Stimulated activated CD8-positive, alpha-beta memory T cell treated with anti-CD3 and anti-CD28 coated beads, Interleukin-12 subunit alpha, Interleukin-12 subunit beta, amount 100 ng/mL, for 4 hours (primary cell): ENCODE data around the gene PDGFC.

Experiments used
- DNase-seq: peaks from one replicate; pipeline ENCODE4 v3.0.0-alpha.2; 2020; ENCODE audit warnings: low read depth

PDGFC gene

DNA sequence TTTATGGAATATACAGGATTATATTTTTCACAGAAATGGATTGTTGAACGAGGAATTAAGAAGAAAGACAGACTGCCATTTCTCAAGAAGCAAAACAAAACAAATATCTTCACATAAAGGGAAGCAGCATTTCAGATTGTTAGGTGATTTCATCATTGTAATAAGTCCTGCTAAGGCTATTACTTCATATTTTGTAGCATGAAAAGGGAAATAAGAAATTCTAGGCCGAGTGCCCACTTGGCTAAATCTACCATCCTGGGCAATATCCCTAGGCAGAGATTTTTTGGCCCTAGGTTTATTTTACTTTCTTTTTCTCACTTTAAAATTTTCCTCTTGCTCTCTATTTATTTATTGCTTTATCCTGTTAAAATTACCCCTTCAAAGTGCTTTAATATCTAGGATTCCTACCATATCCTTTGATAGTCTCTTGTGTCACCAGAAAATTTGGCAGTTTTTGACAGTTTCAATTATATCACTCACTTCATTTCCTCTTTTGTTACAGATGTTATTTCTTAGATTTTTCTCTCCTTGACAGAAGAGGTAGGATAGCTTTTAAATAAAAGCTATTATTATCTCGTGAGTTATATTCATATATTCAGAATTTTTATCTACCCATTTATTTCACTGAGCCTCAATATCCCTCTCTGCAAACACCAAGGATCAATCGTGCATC, 142.3 kb downstream of the PDGFC start:
- DNase-seq = no peak

DNA sequence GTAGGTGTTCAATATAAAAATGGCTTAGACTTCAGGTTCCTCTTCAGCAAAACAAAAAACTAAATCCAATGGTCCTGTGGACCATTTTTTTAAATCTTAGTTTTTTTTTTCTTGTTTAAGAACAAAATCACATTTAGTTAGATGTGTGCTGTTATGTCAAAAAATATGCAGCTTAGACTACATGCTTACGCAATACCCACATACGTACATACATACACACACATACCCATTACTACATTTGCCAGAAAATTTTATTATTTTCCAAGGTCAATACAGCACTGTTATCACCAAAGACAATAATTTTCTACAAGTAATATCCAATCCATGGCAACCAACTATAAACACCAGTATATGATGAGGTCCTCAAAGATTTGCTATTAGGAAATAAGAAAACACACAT, 144.1 kb downstream of the PDGFC start:
- no peak for DNase-seq

GRCh38 chr4:156825074-156825473, 146.5 kb downstream of the PDGFC start:
- no peak for DNase-seq

DNA sequence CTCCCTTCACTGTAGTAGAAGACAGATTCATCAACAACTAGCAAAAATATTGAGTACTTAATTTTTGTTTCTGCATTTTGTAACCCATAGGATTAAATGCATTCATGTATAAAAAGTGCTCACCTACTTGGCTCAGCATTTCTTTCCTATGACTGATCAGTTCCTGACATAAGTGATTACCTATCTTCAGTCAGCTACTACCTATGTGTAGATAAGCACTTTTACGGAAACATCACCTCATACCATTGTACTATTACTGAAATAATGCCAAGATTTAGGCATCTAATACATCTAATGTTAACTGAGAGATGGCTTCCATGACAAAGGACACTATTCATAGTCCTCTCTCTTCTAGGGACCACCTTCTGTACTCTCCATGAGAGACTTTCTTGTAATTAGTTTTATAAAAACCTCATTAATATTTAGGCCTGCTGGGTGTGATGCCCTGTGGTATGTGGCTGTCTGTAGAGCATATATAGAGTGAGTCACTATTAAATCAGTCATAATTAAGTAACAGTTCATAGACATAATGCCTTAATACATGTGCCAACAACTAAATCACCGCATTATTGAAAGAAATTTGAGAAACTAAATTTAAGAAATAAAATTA, 147.0 kb downstream of the PDGFC start:
- no peak for DNase-seq

GRCh38 chr4:156820931-156821330, 150.7 kb downstream of the PDGFC start:
- no peak for DNase-seq

- no peak for DNase-seq
These were observed 155.2 kb downstream of the PDGFC start for GRCh38 chr4:156816360-156816755.

GRCh38 chr4:156815717-156816359, 155.8 kb downstream of the PDGFC start:
- DNase-seq = no peak

DNA sequence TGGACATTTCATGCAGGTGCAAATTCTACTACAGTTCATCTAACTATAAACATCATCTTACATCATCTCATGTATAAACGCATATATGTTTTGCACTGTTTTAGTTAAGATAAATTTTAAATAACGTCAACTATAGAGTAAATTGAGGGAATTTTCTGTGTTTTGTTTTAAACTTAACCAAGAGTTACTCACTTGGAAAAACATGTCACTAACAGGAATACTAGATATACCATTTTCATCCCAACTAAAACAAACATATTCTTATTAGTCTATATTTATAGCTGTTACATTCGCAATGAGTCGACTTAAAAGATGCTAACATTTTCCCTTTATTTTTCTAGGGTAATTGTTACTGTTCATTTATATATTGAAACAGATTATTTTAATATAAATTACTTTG, 159.6 kb downstream of the PDGFC start:
- no peak for DNase-seq

DNA sequence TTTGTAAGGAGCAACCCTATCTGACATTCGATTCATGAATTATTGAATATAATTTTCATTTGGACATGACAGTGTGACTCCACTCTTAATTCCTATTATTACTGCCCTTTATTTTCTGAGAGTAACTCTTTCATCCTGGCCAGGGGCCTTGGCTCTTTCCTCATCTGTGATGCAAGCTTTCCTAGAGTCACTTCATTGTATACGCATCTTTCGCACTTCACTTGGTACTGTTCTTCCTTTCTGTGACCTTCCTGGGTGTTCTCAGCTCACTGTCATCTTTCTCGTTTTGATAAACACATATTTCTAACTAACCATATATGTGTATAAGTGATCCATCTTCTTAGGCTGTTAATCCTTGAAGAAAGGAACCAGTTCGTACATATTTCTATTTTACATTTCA, 160.3 kb downstream of the PDGFC start:
- no peak for DNase-seq

DNA sequence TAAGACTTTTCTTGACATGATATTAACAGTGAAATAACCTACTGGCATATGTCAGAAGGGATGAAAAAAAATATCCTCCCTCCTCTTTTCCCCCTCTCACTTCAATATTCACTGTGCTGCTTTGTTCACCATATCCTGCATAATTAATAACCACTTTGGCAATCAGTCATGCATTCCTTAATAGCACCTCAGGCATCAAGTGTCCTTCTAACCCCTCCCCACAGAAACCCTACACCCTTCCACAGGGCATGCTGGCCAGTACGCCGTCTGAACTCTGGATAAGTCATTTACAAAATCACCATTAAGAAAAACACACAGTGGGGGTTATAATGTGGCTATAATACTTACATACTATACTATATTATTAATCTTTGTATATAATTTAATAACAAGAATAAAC, 165.9 kb downstream of the PDGFC start:
- DNase-seq = no peak

DNA sequence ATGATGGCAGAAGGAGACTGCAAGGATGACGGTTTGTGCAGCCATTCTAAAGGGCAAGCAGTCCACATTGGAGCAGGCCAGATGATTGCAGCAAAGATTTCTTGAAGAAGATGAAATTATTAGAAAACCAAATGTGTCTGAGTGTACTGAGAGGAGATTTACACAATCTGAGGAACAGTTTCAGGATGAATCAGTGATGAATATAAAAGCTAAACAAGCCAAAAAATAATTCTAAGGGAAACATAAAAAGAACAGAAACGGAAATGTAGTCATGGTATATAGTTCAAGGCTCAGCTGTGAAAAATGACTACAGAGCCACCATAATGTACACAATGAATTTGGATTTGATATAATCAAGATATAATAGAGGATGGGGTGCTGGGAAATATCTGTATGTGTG, 168.5 kb downstream of the PDGFC start:
- DNase-seq = no peak

DNA sequence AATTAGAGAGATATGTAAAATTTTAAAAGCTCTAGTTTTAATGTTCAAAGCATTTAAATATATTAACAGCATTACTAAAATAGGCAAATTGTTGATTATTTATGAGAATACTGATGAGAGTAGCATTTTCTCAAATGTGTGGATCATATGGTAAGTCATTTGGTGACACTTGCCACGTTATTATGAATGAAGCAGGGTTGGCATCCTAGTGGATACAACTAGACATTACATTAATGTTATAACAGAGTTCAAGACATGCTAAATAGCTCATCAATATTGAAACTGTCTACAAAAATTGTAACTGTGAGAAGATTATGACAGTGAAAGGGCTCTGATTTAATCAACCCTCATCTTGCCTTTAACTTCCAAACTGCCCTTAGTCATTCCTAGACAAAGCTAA, 171.1 kb downstream of the PDGFC start:
- DNase-seq = no peak

DNA sequence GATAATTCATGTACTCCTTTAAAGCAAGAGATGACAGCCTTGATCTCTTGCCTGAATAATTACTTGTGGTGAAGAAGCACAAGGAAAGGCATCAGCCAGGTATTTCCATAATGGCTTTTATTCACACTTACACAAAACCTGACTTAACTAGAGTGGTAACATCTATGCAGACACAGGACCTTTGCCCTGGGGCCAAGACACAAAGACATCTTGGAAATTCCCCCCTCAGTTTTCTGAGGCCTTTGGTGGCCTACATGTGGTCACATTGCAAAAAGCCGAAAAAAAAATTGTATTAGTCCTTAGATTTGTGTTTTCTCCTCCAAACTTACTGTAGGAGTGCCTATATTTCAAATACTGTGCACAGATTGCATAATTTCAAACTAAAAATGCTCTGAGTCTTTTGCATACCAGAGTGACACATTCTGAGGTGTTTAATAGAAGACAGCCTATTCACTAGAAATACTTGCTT, 172.4 kb downstream of the PDGFC start:
- no peak for DNase-seq

- DNase-seq = no peak
These were observed 173.2 kb downstream of the PDGFC start for GRCh38 chr4:156798438-156798837.

DNA sequence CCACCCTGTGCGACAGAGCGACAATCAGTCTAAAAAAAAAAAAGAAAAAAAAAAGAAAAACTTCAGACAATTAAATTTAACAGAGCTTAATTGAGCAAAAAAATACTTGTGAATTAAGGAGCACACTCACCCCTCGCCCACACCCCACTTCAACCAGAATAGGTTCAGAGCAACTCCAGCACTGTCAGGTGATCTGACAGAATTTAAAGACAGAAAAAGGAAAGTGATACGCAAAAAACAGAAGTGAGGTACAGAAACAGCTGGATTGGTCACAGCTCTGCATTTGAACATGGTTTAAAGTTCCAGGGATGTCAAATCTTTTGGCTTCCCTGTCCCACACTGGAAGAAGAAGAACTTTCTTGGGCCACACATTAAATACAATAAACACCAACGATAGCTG, 174.4 kb downstream of the PDGFC start:
- no peak for DNase-seq

- DNase-seq = no peak
These were observed 175.9 kb downstream of the PDGFC start for GRCh38 chr4:156795727-156796126.

GRCh38 chr4:156794863-156795262, 176.7 kb downstream of the PDGFC start:
- no peak for DNase-seq

GRCh38 chr4:156792462-156793085, 179.0 kb downstream of the PDGFC start:
- DNase-seq = no peak

GRCh38 chr4:156790866-156791265, 180.7 kb downstream of the PDGFC start:
- no peak for DNase-seq

DNA sequence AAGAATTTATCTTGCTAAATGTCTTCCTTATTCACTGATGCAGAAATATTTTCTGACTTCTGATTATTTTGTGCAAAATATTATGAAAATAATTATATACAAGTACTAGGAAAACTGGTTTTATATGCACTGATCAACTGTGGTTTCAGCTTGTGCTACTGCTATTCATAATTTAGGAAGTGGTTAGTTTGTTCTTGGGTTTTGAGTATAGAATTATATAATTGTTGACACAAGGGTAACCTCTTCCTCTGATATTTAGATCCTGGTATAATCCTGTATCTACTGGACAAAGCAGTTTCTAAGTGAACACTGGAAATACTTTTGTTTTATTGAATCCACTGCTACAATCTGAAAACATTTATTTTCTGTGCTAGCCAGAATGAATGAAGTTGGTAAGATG, 182.8 kb downstream of the PDGFC start:
- no peak for DNase-seq

DNA sequence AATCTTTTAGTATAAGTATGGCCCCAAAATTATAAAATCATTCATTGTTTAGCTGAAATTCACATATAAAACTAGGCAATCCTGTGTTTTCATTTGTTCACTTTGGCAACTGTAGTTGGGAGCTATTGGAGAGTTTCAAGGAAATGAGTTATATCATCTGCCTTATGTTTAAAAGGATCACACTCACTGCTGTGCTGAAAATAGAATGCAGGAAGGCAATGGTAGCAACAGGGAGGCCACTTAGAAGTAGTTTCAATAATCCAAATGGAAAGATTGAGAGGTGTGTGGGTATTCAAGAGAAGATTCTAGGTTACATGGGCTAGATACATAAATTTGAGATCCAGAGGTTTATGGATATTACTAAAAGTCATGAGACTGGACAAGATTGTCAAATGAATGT, 184.9 kb downstream of the PDGFC start:
- no peak for DNase-seq

GRCh38 chr4:156784970-156785369, 186.6 kb downstream of the PDGFC start:
- DNase-seq = no peak

DNA sequence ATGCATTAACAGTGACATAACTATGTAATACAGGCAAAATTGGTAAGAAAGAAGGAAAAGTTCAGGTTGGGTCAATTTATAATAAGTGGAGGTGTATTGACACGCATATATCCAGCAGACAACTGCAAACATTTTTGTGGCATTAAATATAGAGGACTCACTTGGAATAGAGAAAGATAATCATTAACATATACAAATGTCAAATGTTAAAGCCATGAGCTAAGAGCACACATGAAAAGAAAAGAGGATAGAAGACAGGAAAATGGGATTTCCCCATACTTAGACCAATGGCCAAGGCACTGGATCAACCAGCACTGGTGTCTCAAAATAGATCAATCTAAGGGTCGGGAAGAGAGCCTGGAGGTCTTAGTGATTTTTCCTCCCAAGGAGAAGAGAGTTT, 187.6 kb downstream of the PDGFC start:
- no peak for DNase-seq
